ENCODE data around the gene SPTBN1. TPM values are rescaled to one million over a fixed set of nuclear protein-coding genes. Genes with fewer than 3 reads are reported as not detected.

SPTBN1 gene
- total and polyA plus RNA-seq, 2 of the 13 experiments (the other 11 are each of a cell fraction or from before 2014, with no cell fraction given), result 123 to 299 TPM

DNA sequence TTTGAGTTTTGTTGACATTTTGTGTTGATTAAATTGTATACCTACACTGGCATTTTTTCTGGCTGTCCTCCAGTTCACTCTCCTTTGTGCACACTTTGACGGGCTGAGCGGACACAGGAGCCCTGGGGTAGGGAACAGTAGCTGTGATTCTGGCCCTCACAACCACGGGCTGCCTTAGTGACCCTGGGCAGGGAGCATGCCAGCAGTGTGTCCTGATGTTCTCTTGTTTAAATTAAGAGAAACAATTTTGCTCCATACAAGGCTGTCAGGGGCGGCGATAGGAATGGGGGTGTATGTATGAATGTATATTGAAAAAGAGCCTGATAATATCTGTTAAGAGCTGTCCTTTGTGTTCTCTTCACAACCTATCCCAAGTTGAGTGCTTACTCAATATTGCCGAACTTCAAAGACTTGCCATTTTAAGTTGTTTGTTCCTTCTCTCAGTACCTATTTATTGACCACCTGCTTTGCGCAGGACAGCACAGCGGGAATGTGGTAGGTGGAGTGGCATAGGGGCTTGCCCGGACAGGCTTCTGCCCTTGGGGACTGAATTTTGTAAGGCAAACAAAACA is 163.6 kb downstream of the SPTBN1 start (continued):
- TF ChIP-seq, protein P1, sequence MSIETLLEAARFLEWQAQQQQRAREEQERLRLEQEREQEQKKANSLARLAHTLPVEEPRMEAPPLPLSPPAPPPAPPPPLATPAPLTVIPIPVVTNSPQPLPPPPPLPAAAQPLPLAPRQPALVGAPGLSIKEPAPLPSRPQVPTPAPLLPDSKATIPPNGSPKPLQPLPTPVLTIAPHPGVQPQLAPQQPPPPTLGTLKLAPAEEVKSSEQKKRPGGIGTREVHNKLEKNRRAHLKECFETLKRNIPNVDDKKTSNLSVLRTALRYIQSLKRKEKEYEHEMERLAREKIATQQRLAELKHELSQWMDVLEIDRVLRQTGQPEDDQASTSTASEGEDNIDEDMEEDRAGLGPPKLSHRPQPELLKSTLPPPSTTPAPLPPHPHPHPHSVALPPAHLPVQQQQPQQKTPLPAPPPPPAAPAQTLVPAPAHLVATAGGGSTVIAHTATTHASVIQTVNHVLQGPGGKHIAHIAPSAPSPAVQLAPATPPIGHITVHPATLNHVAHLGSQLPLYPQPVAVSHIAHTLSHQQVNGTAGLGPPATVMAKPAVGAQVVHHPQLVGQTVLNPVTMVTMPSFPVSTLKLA (IDR thresholded peaks at IDR 0.05), result no peak
- no peak for TF ChIP-seq ZNF782 (CRISPR knock-in tag; IDR thresholded peaks at IDR 0.05; ENCODE audit: borderline replicate concordance)
- no peak for TF ChIP-seq ATRX (CRISPR knock-in tag; IDR thresholded peaks at IDR 0.05; ENCODE audit: borderline replicate concordance)
- no peak for TF ChIP-seq MIER2 (CRISPR knock-in tag; IDR thresholded peaks at IDR 0.05)
- no peak for TF ChIP-seq JUNB (CRISPR knock-in tag; IDR thresholded peaks at IDR 0.05; ENCODE audit: borderline replicate concordance)
- 0 out of 2 replicates have a peak, but pooled peaks have one; percentile 27 for TF ChIP-seq ARNTL (CRISPR knock-in tag; IDR thresholded peaks at IDR 0.05)
- no peak for TF ChIP-seq KDM6A (CRISPR knock-in tag; IDR thresholded peaks at IDR 0.05; ENCODE audit: low read depth)
- TF ChIP-seq ZNF558 (CRISPR knock-in tag; IDR thresholded peaks at IDR 0.05; ENCODE audit: borderline replicate concordance), result no peak
- no peak for TF ChIP-seq MYC (CRISPR knock-in tag; IDR thresholded peaks at IDR 0.05; ENCODE audit: borderline replicate concordance)
- TF ChIP-seq MTA1 (CRISPR knock-in tag; IDR thresholded peaks at IDR 0.05; ENCODE audit: borderline replicate concordance), result 0 out of 2 replicates have a peak, but pooled peaks have one; percentile 32
- TF ChIP-seq, protein P2, sequence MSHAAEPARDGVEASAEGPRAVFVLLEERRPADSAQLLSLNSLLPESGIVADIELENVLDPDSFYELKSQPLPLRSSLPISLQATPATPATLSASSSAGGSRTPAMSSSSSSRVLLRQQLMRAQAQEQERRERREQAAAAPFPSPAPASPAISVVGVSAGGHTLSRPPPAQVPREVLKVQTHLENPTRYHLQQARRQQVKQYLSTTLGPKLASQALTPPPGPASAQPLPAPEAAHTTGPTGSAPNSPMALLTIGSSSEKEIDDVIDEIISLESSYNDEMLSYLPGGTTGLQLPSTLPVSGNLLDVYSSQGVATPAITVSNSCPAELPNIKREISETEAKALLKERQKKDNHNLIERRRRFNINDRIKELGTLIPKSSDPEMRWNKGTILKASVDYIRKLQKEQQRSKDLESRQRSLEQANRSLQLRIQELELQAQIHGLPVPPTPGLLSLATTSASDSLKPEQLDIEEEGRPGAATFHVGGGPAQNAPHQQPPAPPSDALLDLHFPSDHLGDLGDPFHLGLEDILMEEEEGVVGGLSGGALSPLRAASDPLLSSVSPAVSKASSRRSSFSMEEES (CRISPR knock-in tag; IDR thresholded peaks at IDR 0.05), result no peak
- TF ChIP-seq, protein P3, sequence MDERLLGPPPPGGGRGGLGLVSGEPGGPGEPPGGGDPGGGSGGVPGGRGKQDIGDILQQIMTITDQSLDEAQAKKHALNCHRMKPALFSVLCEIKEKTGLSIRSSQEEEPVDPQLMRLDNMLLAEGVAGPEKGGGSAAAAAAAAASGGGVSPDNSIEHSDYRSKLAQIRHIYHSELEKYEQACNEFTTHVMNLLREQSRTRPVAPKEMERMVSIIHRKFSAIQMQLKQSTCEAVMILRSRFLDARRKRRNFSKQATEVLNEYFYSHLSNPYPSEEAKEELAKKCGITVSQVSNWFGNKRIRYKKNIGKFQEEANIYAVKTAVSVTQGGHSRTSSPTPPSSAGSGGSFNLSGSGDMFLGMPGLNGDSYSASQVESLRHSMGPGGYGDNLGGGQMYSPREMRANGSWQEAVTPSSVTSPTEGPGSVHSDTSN (CRISPR knock-in tag; IDR thresholded peaks at IDR 0.05), result no peak
- TF ChIP-seq, protein P4, sequence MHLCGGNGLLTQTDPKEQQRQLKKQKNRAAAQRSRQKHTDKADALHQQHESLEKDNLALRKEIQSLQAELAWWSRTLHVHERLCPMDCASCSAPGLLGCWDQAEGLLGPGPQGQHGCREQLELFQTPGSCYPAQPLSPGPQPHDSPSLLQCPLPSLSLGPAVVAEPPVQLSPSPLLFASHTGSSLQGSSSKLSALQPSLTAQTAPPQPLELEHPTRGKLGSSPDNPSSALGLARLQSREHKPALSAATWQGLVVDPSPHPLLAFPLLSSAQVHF (CRISPR knock-in tag; IDR thresholded peaks at IDR 0.05), result 0 out of 2 replicates have a peak, but pooled peaks have one; percentile 60
- TF ChIP-seq ZNF619 (CRISPR knock-in tag; IDR thresholded peaks at IDR 0.05), result no peak
- TF ChIP-seq, protein P5, sequence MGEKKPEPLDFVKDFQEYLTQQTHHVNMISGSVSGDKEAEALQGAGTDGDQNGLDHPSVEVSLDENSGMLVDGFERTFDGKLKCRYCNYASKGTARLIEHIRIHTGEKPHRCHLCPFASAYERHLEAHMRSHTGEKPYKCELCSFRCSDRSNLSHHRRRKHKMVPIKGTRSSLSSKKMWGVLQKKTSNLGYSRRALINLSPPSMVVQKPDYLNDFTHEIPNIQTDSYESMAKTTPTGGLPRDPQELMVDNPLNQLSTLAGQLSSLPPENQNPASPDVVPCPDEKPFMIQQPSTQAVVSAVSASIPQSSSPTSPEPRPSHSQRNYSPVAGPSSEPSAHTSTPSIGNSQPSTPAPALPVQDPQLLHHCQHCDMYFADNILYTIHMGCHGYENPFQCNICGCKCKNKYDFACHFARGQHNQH (CRISPR knock-in tag; IDR thresholded peaks at IDR 0.05), result no peak
- 0 out of 2 replicates have a peak, but pooled peaks have one; percentile 72 for TF ChIP-seq ZNF230 (CRISPR knock-in tag; IDR thresholded peaks at IDR 0.05)
- TF ChIP-seq, protein P6, sequence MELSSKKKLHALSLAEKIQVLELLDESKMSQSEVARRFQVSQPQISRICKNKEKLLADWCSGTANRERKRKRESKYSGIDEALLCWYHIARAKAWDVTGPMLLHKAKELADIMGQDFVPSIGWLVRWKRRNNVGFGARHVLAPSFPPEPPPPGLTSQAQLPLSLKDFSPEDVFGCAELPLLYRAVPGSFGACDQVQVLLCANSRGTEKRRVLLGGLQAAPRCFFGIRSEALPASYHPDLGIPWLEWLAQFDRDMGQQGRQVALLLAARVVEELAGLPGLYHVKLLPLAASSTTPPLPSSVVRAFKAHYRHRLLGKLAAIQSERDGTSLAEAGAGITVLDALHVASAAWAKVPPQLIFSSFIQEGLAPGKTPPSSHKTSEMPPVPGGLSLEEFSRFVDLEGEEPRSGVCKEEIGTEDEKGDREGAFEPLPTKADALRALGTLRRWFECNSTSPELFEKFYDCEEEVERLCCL (CRISPR knock-in tag; IDR thresholded peaks at IDR 0.05; ENCODE audit: borderline replicate concordance), result no peak
- TF ChIP-seq, protein P7, sequence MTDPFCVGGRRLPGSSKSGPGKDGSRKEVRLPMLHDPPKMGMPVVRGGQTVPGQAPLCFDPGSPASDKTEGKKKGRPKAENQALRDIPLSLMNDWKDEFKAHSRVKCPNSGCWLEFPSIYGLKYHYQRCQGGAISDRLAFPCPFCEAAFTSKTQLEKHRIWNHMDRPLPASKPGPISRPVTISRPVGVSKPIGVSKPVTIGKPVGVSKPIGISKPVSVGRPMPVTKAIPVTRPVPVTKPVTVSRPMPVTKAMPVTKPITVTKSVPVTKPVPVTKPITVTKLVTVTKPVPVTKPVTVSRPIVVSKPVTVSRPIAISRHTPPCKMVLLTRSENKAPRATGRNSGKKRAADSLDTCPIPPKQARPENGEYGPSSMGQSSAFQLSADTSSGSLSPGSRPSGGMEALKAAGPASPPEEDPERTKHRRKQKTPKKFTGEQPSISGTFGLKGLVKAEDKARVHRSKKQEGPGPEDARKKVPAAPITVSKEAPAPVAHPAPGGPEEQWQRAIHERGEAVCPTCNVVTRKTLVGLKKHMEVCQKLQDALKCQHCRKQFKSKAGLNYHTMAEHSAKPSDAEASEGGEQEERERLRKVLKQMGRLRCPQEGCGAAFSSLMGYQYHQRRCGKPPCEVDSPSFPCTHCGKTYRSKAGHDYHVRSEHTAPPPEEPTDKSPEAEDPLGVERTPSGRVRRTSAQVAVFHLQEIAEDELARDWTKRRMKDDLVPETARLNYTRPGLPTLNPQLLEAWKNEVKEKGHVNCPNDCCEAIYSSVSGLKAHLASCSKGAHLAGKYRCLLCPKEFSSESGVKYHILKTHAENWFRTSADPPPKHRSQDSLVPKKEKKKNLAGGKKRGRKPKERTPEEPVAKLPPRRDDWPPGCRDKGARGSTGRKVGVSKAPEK (CRISPR knock-in tag; IDR thresholded peaks at IDR 0.05; ENCODE audit: borderline replicate concordance), result no peak
